Prostate gland (tissue), 2 donors: ENCODE measurements around the gene RAB2B. TPM values are rescaled to one million over a fixed set of nuclear protein-coding genes. Genes with fewer than 3 reads are reported as not detected.

ENCODE experiments used
- DNase-seq: peaks from one replicate; pipeline ENCODE4 v3.0.0-alpha.2; 2019; ENCODE audit warnings: low spot score
- H3K27ac ChIP-seq, 2 donors: fragments of 200-600 bp; sonication (generic); 2 replicates each; pipeline ENCODE4 v1.5.1; 2017 to 2019
- H3K27me3 ChIP-seq: fragments of 200-600 bp; sonication (generic); replicated peaks from 2 replicates; pipeline ENCODE4 v1.5.1; 2019; ENCODE audit not compliant: insufficient read depth
- H3K36me3 ChIP-seq, 2 donors: fragments of 200-600 bp; sonication (generic); 1 replicate in 1 of 2; 2 replicates in 1 of 2; pipeline versions ENCODE4 v1.5.1 to v1.8.1; 2017 to 2019
- H3K4me1 ChIP-seq: fragments of 200-600 bp; sonication (generic); replicated peaks from 2 replicates; pipeline ENCODE4 v1.5.1; 2019
- H3K4me3 ChIP-seq, 2 donors: fragments of 200-600 bp; sonication (generic); 2 replicates each; pipeline ENCODE4 v1.5.1; 2017 to 2019
- H3K9me3 ChIP-seq: fragments of 200-600 bp; sonication (generic); 2 replicates; pipeline ENCODE4 v1.5.1; 2017
- CTCF ChIP-seq, 4 experiments: fragments of 200-600 bp in 2 of 4; fragments of 450-650 bp in 2 of 4; sonication (generic) in 2 of 4; IDR thresholded peaks; 1 replicate in 3 of 4; 2 replicates in 1 of 4; pipeline ENCODE4 v1.5.1; 2016 to 2019; ENCODE audit warnings: antibody characterized with exemption in 4 of 4, mild to moderate bottlenecking in 2 of 4, moderate library complexity in 2 of 4
- POLR2A ChIP-seq: fragments of 450-650 bp; IDR thresholded peaks from one replicate; pipeline ENCODE4 v1.6.1; 2016; ENCODE audit warnings: antibody characterized with exemption, mild to moderate bottlenecking
- POLR2AphosphoS5 ChIP-seq: sonication (generic); formaldehyde crosslinking; IDR thresholded peaks from one replicate; pipeline ENCODE4 v1.6.1; 2017; ENCODE audit warnings: antibody characterized with exemption
- WGBS: methylation state at CpG from one replicate; pipeline ENCODE4 v1.1.5; 2018; 5-methylcytosine and 5-hydroxymethylcytosine counted together
- intact Hi-C: fragments of 100-400 bp; cut with DNase I; formaldehyde crosslinking; loops from one replicate; pipeline ENCODE4 v1.14.2; 2022
- total RNA-seq, 2 donors: library from RNA; depleted of rRNA; stranded (reverse); fragments of >200 nt; gene quantifications; one replicate each; pipeline ENCODE4 v1.1.0, GENCODE V29; 2016

The RAB2B gene
- total RNA-seq, 2 donors from 2014 or later, result 25.1 to 35.9 TPM

GRCh38 chr14:21503376-21503775, 26.6 kb upstream of the RAB2B start:
- H3K27ac ChIP-seq, result no peak overlapping the region
- 82% methylated on average over 4 of the region's 4 CpGs for WGBS
- no peak for TF ChIP-seq POLR2A
- no peak for TF ChIP-seq POLR2AphosphoS5
- no peak for TF ChIP-seq CTCF (IDR thresholded peaks at IDR 0.05)
- H3K36me3 ChIP-seq, result peaks cover 4% of the 10 kb centered on the region in 2 donors
- H3K27me3 ChIP-seq, result no peaks in the 10 kb centered on the region
- no peak overlapping the region for H3K4me3 ChIP-seq
- intact Hi-C loops, result no loop called here
- H3K9me3 ChIP-seq, result no peaks in the 10 kb centered on the region
- H3K4me1 ChIP-seq, result peaks cover 3% of the 10 kb centered on the region
- DNase-seq, result no peak

DNA sequence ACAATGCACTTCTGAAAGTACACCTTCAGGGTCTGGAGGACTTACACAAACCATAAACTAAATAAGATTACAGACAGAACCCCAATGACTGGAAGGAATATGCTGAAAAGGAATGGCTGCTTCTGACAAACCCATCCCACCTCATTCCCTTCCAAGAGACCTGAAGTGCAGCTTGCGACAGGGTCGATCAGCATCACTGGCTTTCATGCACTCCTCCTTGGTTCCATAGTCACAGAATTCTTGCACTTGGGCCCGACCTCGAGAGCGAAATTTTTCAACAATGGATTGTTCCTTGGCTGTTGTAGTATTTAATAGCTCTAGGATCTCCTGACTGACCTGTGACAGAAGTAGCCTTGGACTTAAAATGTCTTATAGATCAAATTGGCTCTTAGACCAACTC, 24.8 kb upstream of the RAB2B start:
- intact Hi-C loops, result no loop called here
- no peak for DNase-seq
- WGBS, result 95% methylated on average over 5 of the region's 5 CpGs

DNA sequence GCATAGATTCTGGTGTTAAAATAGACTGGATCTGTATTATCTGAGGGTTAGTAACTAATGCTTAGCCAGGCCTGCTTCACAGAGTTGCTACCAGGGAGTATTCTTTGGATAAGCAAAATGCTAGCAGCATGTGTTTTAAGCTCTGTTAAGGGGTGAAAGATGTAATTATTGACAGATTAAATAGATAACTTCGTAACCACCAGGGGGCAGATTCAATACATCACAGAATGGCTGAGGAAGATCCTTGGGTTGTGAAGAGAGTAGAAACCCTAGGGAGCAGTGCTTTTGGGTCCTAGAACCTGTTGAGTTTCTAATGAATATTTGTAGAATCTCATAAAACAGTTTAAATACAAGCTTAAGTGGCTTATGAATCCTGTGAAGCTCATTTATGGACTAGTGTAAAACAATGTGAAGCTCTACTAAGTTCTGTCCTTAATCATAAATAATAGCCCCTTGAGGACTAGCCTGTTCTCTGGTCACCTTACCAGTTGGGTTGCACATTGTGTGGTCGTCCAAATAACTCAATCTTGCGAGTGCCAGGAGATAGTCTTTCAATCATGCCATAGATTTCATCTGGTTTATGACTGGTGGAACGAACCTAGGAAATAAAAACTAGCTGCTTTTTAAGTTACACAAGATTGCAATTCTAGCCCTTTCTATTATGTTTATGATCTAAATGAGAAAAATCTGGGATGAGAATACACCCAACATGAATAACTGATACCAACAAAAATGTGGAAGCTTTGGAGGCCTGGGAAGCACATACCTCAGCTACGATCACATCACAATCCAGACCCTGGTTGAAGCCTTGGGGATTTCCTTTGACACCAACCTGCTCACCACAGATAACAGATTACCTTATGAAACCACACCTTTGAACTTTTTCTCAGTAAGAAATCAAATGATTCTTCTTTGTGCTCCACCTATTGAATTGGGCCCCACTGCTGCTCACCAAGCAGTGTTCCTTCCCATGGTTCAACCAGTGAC, 22.1 kb upstream of the RAB2B start:
- peak; percentile 24 for DNase-seq
- WGBS, result 35% methylated on average over 5 of the region's 5 CpGs
- intact Hi-C loops, result loop anchor here (5.0 kb wide), 1 partner anchor 58 kb away; no protein-coding TSS in a partner anchor
- H3K4me3 ChIP-seq, result no peak overlapping the region
- TF ChIP-seq CTCF (IDR thresholded peaks at IDR 0.05) (peak; percentile 34 to 65 (median 60)), POLR2A (no peak)
- H3K36me3 ChIP-seq, result peaks cover 4 to 13% of the 10 kb centered on the region in 2 donors
- no peaks in the 10 kb centered on the region for H3K9me3 ChIP-seq
- no peaks in the 10 kb centered on the region for H3K27me3 ChIP-seq
- H3K4me1 ChIP-seq, result peaks cover 3% of the 10 kb centered on the region
- H3K27ac ChIP-seq, result no peak overlapping the region

More for the DNA sequence above, 24.8 kb upstream of the RAB2B start:
- Histone ChIP-seq H3K4me3 (no peak overlapping the region), H3K36me3 (peaks cover 4% of the 10 kb centered on the region in 2 donors), H3K4me1 (peaks cover 3% of the 10 kb centered on the region), H3K9me3 (no peaks in the 10 kb centered on the region), H3K27me3 (no peaks in the 10 kb centered on the region), H3K27ac (no peak overlapping the region)
- no peak for TF ChIP-seq POLR2AphosphoS5

GRCh38 chr14:21496453-21496852, 19.7 kb upstream of the RAB2B start:
- no peaks in the 10 kb centered on the region for H3K9me3 ChIP-seq
- TF ChIP-seq POLR2A (no peak), CTCF (IDR thresholded peaks at IDR 0.05) (no peak), POLR2AphosphoS5 (no peak)
- no peak overlapping the region for H3K4me3 ChIP-seq
- no peaks in the 10 kb centered on the region for H3K27me3 ChIP-seq
- peaks cover 3% of the 10 kb centered on the region for H3K4me1 ChIP-seq
- 80% methylated on average over 2 of the region's 2 CpGs for WGBS
- peaks cover 0 to 23% of the 10 kb centered on the region in 2 donors for H3K36me3 ChIP-seq
- H3K27ac ChIP-seq, result no peak overlapping the region
- intact Hi-C loops, result loop anchor here (5.0 kb wide), 1 partner anchor 61 kb away; no protein-coding TSS in a partner anchor
- DNase-seq, result no peak

DNA sequence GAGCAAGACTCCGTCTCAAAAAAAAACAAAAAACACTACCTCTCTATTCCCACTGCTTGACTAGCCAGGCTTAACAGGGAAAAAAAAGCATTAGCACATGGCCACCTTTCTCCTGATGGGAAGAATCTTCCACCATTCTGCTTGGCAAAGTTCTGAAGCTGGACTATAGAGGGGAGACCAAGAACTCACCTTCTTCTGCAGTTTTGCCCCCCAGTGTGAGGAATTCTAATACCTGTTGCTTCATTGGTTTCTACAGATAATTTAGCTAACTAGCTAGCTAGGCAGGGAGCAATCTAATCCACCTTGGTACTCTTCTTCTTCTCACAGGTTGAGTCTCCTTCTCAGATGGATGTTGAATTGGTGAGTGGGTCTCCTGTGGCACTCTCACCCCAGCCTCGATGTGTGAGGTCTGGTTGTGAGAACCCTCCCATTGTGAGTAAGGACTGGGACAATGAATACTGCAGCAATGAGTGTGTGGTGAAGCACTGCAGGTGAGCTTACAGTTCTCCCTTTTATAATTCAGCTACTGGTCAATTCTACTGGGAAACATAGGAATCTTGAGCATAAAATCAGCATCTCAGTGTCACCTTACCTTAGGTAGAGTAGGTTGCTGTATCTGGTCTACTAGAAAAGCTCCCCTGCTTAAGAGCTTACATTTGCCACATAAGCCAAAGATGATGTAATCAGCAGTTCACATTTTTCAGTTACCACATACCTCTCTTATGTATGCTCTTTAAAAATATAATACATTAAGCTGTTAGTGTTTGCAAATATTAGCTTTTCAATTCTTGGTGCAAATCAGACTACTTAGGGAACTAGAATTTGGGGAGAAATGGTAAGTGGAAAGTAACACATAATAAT, 18.4 kb upstream of the RAB2B start:
- Histone ChIP-seq H3K4me1 (peaks cover 3% of the 10 kb centered on the region), H3K27me3 (no peaks in the 10 kb centered on the region), H3K36me3 (peaks cover under 1 to 30% of the 10 kb centered on the region in 2 donors), H3K27ac (no peak overlapping the region), H3K4me3 (no peak overlapping the region), H3K9me3 (no peaks in the 10 kb centered on the region)
- TF ChIP-seq CTCF (IDR thresholded peaks at IDR 0.05) (no peak), POLR2AphosphoS5 (no peak)
- intact Hi-C loops, result loop anchor here (5.0 kb wide), 1 partner anchor 62 kb away; no protein-coding TSS in a partner anchor
- WGBS, result 85% methylated on average over 2 of the region's 2 CpGs
- DNase-seq, result no peak
